Vagina (tissue), 2 donors: ENCODE data around the gene NECTIN2. TPM values are rescaled to one million over a fixed set of nuclear protein-coding genes. Genes with fewer than 3 reads are reported as not detected.

Experiments
- DNase-seq, 2 donors: peaks; one replicate each; pipeline ENCODE4 v3.0.0-alpha.2; 2017; ENCODE audit errors: extremely low spot score in 2 of 2
- H3K27ac ChIP-seq: fragments of 200-600 bp; sonication (generic); one replicate; pipeline ENCODE4 v1.5.1; 2019
- H3K27me3 ChIP-seq: fragments of 200-600 bp; sonication (generic); one replicate; pipeline ENCODE4 v1.5.1; 2019
- H3K36me3 ChIP-seq, 2 donors: fragments of 200-600 bp; sonication (generic); one replicate each; pipeline ENCODE4 v1.5.1; 2017 to 2019
- H3K4me1 ChIP-seq: fragments of 200-600 bp; sonication (generic); one replicate; pipeline ENCODE4 v1.5.1; 2019
- H3K4me3 ChIP-seq, 2 donors: fragments of 200-600 bp; sonication (generic); 1 replicate in 1 of 2; 2 replicates in 1 of 2; pipeline ENCODE4 v1.5.1; 2016 to 2019
- H3K9me3 ChIP-seq: fragments of 200-600 bp; sonication (generic); one replicate; pipeline ENCODE4 v1.5.1; 2019
- CTCF ChIP-seq, 3 experiments: fragments of 450-650 bp in 2 of 3; fragments of 200-600 bp in 1 of 3; sonication (generic) in 1 of 3; IDR thresholded peaks; one replicate each; pipeline ENCODE4 v1.5.1; 2017 to 2019; ENCODE audit warnings: antibody characterized with exemption in 3 of 3, mild to moderate bottlenecking in 2 of 3, moderate library complexity in 2 of 3
- POLR2A ChIP-seq, 2 donors: fragments of 450-650 bp; IDR thresholded peaks; one replicate each; pipeline ENCODE4 v1.6.1; 2017; ENCODE audit warnings: antibody characterized with exemption in 2 of 2, mild to moderate bottlenecking in 2 of 2, moderate library complexity in 2 of 2
- POLR2AphosphoS5 ChIP-seq, 2 donors: sonication (generic); formaldehyde crosslinking; IDR thresholded peaks; one replicate each; pipeline ENCODE4 v1.9.0; 2017; ENCODE audit warnings: antibody characterized with exemption in 2 of 2, mild to moderate bottlenecking in 2 of 2, low read depth in 1 of 2; ENCODE audit not compliant: insufficient read depth in 1 of 2
- intact Hi-C: fragments of 100-400 bp; cut with DNase I; formaldehyde crosslinking; loops from one replicate; pipeline ENCODE4 v1.15.1; 2023
- total RNA-seq: library from RNA; depleted of rRNA; stranded (reverse); fragments of >200 nt; gene quantifications from one replicate; pipeline ENCODE4 v1.2.3, GENCODE V29; 2016

The NECTIN2 gene
- total RNA-seq, 1 donor from 2014 or later = 72.9 TPM

- peaks cover 42% of the 10 kb centered on the region for H3K4me1 ChIP-seq
- intact Hi-C loops = no loop called here
- H3K27ac ChIP-seq = peak within 1 kb of the TSS; percentile 74
- DNase-seq = no peak
- H3K9me3 ChIP-seq = no peaks in the 10 kb centered on the region
- peak in 1 of 2 donors; percentile 60 for TF ChIP-seq POLR2AphosphoS5 (IDR thresholded peaks at IDR 0.05; ENCODE audit: insufficient read depth in 1 of 2, low read depth in 1 of 2)
- TF ChIP-seq CTCF (IDR thresholded peaks at IDR 0.05) = no peak
- peak in 1 of 2 donors; percentile 22 for TF ChIP-seq POLR2A (IDR thresholded peaks at IDR 0.05)
- peaks cover 0 to 12% of the 10 kb centered on the region in 2 donors for H3K36me3 ChIP-seq
- H3K4me3 ChIP-seq = peak within 1 kb of the TSS; percentile 60 to 68
- no peaks in the 10 kb centered on the region for H3K27me3 ChIP-seq
Observed at GRCh38 chr19:44808463-44809371, 37.4 kb upstream of the NECTIN2 start, which contains the start of gene BCAM. TSS of gene BCAM (plus strand) at chr19:44809103. CDS start at chr19:44809125, 22 bp downstream.

- peaks cover 0 to 17% of the 10 kb centered on the region in 2 donors for H3K36me3 ChIP-seq
- no peaks in the 10 kb centered on the region for H3K9me3 ChIP-seq
- no peaks in the 10 kb centered on the region for H3K27me3 ChIP-seq
- H3K4me1 ChIP-seq = peaks cover 42% of the 10 kb centered on the region
- TF ChIP-seq POLR2AphosphoS5 (IDR thresholded peaks at IDR 0.05; ENCODE audit: insufficient read depth in 1 of 2, low read depth in 1 of 2) = no peak
- no peak for TF ChIP-seq POLR2A (IDR thresholded peaks at IDR 0.05)
- no peak for TF ChIP-seq CTCF (IDR thresholded peaks at IDR 0.05)
- H3K27ac ChIP-seq = peak overlapping the region; percentile 74
- no peak for DNase-seq
- intact Hi-C loops = no loop called here
- peak overlapping the region; percentile 60 to 68 for H3K4me3 ChIP-seq
Observed at GRCh38 chr19:44809577-44810233, 36.4 kb upstream of the NECTIN2 start.

- peak overlapping the region; percentile 60 to 68 for H3K4me3 ChIP-seq
- peak overlapping the region; percentile 74 for H3K27ac ChIP-seq
- no peaks in the 10 kb centered on the region for H3K27me3 ChIP-seq
- intact Hi-C loops = no loop called here
- TF ChIP-seq POLR2A (IDR thresholded peaks at IDR 0.05) (no peak), POLR2AphosphoS5 (IDR thresholded peaks at IDR 0.05; ENCODE audit: insufficient read depth in 1 of 2, low read depth in 1 of 2) (no peak), CTCF (IDR thresholded peaks at IDR 0.05) (no peak)
- H3K9me3 ChIP-seq = no peaks in the 10 kb centered on the region
- DNase-seq = no peak
- H3K36me3 ChIP-seq = peaks cover 0 to 17% of the 10 kb centered on the region in 2 donors
- H3K4me1 ChIP-seq = peaks cover 42% of the 10 kb centered on the region
Observed at GRCh38 chr19:44810234-44811121, 35.6 kb upstream of the NECTIN2 start.

- Histone ChIP-seq H3K4me1 (peaks cover 42% of the 10 kb centered on the region), H3K4me3 (peak overlapping the region in 1 of 2 donors; percentile 60), H3K27me3 (no peaks in the 10 kb centered on the region), H3K36me3 (peaks cover 0 to 17% of the 10 kb centered on the region in 2 donors), H3K27ac (no peak overlapping the region), H3K9me3 (no peaks in the 10 kb centered on the region)
- TF ChIP-seq POLR2A (IDR thresholded peaks at IDR 0.05) (no peak), POLR2AphosphoS5 (IDR thresholded peaks at IDR 0.05; ENCODE audit: insufficient read depth in 1 of 2, low read depth in 1 of 2) (no peak), CTCF (IDR thresholded peaks at IDR 0.05) (no peak)
- intact Hi-C loops = no loop called here
- no peak for DNase-seq
Observed at GRCh38 chr19:44811122-44811419, 35.0 kb upstream of the NECTIN2 start.
